Inflammatory macrophage treated with lipopolysaccharide for 4 hours (primary cell): ENCODE data around the gene UPF1.
"Not testable (repeated sequence)": the region's sequence is repeated elsewhere in the genome, so short reads cannot be mapped to it uniquely, and the experiment has no call there.

Source experiments
- DNase-seq: peaks from one replicate; pipeline ENCODE4 v3.0.0-alpha.2; 2020

UPF1 gene

DNA sequence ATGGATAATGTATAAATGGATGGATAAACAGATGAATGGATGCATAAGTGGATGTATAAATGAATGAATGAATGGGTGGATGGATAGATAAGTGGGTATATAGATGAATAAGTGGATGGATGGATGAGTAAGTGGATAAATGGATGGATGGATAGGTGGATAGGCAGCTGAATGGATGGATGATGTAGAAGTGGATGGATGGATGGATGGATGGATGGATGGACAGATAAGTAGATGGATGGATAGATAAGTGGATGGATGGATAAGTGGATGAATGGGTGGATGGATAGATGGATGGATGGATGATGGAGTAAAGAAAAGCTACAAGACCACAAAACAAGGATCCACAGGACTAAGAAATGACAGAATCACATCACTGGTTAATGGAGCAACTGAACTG, 31.7 kb upstream of the UPF1 start:
- DNase-seq = no peak

DNA sequence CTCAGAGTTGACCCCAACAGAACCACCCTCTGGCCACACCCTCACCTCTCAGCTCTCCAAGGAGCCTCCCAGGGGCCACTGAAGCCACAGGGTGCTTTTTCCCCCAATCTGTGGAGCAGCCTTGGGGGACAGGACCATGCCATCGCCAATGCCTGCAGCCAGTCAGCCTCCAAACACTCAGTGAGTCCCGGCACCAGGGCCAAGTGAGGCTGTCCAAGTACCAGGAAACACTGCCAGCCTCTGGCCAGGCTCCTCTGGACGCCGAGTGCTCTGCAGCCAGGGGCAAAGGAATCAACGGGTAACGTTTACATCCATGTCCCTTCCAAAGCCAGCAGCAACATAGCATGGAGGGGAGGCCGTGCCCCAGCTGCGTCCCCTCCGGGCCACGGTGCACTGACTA, 31.1 kb upstream of the UPF1 start:
- no peak for DNase-seq

DNA sequence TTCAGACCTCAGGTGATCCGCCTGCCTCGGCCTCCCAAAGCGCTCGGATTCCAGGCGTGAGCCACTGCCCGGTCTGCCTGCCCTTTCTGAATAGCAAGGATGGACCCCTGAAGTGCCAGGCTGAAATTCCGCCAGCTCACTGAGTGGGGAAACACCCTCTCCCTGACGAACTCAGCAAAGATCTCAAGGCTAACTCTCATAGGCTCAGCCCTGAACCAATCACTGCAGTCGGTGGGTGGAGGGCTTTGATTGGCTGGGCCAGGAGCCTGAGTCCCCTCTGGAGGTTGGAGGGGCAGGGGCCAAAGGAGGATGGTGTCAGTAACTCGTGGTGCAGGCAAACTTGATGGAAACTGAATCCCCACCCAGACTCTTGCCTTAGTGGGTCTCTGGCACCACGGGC, 29.4 kb upstream of the UPF1 start:
- no peak for DNase-seq

DNA sequence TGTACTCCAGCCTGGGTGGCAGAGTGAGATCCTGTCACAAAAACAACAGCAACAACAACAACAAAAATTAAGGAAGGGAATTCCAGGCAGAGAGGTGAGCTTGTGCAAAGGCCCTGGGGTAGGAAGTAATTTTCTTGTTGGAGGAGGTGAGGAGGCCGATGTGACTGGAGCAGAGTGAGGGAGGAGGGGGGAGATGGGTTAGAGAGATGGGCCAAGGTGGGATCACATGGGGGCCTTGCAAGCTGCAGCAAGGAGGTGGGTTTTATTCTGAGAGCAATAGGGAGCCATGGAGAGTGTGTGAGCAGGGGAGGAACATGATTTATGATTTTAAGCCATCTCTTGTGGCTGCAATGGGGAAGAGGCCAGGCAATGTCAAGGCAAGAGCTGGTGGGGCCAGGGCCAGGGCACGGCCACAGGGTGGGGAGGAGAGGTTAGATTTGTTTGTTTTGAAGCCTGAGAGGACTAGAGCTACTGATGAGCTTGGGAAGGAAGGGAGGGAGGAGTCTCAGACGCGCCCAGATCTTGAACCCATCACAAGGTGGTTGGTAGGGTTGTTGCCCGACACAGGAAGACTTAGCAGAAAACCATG, 28.1 kb upstream of the UPF1 start:
- DNase-seq = no peak

DNA sequence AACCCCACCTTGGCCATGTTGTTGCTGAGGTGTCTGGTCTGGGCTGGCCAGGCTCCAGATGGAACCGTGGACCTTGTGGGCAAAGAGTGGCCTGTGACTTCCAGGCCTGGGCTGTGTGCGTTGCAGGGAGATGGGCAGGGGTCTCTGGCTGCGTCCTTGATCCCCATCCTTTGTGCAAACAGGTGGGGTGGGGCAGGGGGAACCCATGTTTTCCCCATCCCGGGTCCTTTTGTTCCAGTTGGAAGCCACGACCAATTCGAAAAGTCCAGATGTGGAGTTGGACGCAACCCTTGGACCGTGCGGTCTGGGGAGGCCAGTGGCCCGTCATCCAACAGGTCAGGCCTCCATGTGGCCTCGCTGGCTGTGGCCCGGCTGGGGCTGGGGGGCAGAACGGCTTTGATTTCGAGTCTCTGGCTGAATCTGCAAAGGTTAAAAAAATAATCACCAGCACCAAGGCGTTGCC, 27.6 kb upstream of the UPF1 start:
- no peak for DNase-seq

DNA sequence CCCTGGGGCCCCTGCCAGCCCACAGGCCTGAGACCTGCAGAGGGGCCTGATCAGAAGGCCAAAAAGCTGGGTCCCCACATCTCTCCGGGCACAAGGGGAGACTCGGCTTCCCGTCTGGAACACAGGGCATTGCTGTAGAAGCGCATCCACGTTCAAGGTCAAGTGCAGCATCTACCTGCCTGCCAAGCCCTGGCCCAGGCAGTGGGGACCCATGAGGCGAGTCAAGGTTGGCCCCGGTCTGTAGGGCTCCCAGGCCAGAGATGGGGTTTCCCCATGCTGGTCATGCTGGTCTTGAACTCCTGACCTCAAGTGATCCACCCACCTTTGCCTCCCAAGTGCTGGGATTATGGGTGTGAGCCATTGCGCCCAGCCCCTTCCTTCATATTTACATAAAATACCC, 27.1 kb upstream of the UPF1 start:
- no peak for DNase-seq

DNA sequence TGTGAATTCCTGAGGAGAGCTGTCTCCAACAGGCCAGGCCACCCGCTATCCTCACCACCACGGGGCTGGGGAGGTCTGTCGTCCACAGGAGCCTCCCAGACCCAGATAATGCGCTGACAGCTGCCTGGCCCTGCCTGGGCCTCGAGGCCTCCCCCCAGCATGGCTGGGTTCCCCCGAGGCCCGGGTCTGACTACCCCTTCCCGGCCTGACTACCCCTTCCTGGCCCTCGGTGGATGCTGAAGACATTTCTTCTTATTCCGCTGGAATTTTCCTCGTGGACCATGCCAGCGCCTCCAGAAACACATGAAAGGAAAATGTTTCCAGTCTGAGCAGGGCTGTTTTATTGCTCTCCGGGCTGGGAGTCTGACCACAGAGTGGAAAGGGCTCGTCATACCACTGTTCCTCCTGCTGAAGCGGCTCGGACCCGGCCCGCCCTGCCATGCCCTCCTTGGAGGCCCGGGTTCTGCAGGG, 23.9 kb upstream of the UPF1 start:
- DNase-seq = no peak

DNA sequence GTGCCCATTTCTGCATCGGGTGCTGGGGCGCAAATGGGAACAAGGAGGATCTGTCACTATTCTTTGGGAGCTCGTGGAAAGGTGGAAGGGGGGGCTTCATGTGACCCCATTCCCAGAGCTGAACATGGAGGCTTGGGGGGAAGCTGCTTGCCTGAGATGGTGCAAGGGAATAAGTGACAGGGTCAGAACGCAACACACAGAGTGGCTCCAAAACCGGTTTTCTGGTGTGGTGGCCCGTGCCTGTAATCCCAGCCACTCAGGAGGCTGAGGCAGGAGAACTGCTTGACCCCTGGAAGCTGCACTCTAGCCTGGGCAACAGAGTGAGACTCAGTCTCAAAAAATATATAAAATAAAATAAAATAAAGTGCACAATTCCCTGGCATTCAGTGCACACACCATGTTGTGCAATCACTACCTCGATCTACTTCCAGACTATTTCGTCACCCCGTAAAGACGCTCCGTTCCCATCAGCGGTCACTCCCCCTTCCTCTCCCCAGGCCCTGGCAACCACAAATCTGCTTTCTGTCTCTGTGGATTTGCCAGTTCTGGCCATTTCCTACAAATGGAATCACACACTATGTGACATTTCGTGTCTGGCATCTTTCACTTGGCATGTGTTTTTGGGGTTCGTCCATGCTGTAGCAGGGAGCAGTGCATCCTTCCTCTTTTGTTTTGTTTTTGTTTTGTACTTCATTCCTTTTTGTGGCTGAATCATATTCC, 22.4 kb upstream of the UPF1 start:
- DNase-seq = peak; percentile 38

DNA sequence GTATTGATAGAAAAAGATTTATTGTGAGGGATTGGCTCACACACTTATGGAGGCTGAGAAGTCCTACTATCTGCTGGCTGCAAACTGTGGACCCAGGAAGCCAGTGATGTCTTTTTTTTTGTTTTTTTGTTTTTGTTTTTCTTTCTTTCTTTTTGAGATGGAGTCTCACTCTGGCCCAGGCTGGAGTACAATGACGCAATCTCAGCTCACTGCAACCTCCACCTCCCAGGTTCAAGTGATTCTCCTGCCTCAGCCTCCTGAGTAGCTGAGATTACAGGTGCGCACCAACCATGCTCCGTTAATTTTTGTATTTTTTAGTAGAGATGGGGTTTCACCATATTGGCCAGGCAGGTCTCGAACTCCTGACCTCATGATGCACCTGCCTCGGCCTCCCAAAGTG, 20.1 kb upstream of the UPF1 start:
- not testable (repeated sequence) for DNase-seq

DNA sequence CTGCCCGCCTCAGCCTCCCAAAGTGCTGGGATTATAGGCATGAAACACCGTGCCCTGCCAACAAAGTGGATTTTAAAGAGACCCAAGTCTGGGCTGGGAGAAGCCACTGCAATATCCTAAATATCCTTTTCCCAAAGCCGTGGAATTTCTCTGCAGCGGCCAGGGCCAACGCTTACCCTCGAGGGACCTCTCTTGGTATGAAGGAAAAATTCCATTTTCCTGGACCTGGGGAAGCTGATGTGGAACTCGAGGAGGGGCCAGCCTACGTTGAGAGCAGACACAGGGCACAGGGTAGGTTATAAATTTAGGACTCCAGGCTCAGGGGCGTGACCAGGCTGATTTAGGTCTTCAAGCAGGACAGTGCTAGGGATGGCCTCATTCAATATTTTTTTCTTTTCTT, 17.7 kb upstream of the UPF1 start:
- no peak for DNase-seq

DNA sequence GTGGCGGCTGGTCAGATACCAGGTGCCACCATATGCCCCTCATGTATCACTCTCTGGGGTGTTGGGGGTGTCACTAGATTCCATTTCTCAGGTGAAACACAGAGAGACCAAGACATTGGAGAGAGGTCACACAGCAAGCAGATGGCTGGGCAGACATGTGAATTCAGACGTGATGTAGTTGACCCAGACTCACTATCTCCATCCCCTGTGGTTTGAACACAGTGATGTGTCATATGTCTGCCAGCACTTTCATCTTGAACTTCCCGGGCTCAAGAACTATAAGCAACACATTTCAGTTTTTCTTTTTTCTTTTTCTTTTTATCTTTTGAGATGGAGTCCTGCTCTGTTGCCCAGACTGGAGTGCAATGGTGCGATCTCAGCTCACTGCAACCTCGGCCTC, 16.1 kb upstream of the UPF1 start:
- DNase-seq = no peak

DNA sequence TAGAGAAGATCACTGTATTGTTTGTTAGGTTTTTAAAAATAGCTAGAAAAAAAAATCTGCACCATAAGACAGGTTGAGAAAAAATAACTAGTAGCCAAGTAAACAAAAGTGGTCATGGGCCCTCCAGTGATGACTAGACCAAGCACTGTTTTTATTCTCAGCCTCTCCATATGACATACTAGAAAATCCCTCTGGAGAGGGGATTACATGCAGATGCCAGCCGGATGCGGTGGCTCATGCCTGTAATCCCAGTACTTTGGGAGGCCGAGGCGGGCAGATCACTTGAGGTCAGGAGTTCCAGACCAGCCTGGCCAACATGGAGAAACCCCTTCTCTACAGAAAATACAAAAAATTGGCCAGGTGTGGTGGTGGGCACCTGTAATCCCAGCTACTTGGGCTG, 15.1 kb upstream of the UPF1 start:
- not testable (repeated sequence) for DNase-seq

DNA sequence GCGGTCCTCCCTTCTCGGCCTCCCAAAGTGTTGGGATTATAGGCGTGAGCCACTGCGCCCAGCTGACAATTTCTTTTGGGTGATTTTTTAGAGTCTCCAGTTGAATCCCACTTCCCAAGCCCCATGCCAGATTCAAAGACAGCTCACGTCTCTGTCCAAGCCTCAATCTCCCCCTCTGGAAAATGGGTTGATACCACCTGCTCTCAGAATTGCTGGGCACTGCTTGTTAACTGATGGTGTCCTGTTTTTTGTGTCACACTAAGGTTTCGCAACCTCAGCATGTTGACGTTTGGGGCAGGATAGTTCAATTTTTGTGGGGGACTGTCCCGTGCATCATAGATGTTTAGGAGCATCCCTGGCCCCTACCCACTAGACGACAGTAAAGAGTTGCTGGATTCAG, 14.2 kb upstream of the UPF1 start:
- no peak for DNase-seq

DNA sequence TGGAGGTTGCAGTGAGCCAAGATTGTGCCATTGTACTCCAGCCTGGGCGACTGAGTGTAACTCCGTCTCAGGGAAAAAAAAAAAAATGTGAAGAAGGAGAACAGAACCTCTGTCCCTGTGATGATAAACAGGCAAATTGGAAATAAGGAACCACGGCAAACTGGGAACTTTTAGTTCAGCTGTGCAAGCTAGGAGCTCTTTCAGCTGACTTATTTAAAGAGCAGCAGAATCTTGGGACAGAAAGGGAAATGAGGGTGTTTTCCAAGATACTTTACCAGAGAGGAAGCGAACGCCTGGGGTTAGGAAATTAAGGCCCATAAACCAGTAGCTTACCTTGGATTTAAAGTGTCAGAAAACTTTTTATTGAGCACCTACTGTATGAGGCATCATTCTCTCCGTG, 3.0 kb upstream of the UPF1 start:
- peak; percentile 11 for DNase-seq

DNA sequence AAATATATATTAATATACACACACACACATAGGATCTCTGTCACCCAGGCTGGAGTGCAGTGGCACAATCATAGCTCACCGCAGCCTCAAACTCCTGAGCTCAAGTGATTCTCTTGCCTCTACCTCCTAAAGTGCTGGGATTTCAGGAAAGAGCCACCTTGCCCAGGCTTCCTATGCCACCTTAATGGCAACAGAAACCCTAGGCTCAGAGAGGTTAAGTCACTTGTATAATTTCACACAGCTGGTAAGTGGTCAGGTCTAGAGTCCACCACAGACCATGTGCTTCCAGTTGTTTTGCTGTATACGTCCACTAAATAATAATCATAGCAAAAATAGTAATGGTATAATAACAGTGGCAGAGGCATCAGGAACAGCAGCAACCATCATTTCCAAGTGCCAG, 1.3 kb upstream of the UPF1 start:
- DNase-seq = no peak

DNA sequence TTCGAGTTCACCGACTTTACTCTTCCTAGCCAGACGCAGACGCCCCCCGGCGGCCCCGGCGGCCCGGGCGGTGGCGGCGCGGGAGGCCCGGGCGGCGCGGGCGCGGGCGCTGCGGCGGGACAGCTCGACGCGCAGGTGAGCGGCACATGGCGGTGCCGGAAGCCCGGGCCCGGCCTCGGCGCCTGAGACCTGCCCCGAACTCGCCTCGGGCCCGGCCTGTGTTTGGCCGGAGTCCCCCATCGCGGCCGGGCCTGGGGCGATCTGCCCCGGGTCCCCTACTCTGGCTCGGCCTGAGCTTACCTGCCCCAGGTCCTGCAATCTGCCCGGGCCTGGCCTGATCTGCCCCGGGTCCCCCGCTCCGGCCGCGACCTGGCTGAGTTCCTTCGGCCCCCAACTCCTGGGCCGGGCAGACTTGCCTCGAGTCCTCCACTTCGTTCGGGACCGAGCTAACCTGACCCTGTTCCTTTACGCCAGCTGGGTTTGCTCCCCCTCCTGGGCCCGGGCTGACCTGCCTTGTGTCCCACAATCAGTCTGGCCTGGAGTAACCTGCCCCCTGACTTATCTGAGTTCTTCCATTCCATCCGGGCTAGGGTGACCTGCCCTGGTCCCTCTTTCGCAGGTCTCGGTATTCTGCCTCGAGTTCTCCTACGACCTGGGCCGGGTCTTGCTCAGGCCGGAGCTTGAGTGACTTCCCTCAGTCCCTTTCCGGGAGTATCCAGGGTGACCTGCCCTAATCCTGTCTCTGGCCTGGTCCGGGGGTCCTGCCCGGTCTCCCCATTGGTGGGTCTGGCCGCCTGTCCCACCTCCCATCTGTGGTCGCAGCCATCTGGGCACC, 764 bp downstream of the UPF1 start:
- DNase-seq = peak; percentile 40

DNA sequence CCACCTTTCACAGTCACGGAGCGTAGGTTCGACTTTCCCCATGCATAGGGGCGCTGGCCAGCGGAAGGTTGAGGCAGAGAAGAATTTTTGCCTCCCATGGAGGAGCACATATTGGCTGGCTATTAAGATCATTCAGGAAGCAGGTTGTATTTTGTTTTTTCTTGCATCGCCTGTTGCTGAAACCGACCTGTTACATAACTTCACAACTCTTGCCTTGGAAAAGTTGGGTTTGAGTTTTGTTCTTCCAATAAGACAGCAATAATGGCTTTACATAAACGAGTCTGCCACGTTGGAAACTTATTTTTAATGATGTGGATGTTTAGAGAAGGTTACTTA, 1.4 kb downstream of the UPF1 start:
- peak; percentile 17 for DNase-seq

DNA sequence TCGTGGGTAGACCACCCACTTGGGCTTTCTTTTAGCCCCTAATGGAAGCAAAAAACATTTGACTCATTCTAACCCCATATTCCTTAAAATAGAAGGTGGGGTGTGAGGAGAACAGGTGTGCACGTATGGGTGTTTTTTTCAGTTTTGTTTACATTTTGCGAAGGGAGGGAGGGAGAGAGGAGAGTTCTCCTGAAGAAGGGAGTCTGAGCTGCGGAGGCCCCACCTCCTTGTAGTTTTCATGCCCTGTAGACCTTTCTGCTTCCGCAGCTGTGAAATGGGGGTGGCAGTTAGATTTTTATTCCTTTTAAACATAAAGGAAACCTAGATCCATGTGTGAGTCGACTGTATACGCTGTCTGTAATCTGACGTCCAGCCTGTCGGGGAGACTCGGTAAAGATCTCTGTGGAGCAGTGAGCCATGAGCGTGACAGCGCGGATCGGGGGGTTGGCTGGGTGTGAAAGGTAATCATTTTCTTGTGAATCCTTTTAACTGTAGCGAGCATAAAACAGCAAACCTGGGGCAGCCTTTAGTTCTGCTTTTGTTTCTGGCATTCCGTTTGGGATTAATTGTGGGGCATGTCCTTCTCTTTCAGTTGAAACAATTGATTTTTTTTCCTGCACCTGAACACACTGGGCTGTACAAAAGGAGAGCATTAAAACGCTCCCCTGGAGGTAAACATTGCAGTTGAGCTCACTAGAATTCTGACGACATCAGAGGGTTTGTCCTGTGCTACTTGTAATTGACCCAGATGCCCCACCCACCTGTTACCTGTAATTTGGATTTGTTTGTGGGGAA, 2.3 kb downstream of the UPF1 start:
- DNase-seq = no peak

DNA sequence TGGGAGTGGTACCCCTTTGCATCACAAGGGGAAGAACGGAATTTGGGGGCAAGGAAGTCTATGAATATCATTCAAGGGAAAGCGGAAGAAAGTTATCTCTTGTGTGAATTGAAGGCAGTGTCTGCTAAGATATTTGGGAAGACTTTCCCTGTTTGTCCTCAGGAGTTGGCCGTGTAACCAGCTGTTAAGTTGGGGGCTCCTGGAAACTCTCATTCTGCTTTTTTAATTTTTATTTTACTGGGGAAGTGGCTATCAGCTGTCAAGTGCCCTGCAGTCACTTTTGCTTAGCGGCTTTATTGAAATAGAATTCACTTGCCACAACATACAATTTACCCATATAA, 2.9 kb downstream of the UPF1 start:
- no peak for DNase-seq

DNA sequence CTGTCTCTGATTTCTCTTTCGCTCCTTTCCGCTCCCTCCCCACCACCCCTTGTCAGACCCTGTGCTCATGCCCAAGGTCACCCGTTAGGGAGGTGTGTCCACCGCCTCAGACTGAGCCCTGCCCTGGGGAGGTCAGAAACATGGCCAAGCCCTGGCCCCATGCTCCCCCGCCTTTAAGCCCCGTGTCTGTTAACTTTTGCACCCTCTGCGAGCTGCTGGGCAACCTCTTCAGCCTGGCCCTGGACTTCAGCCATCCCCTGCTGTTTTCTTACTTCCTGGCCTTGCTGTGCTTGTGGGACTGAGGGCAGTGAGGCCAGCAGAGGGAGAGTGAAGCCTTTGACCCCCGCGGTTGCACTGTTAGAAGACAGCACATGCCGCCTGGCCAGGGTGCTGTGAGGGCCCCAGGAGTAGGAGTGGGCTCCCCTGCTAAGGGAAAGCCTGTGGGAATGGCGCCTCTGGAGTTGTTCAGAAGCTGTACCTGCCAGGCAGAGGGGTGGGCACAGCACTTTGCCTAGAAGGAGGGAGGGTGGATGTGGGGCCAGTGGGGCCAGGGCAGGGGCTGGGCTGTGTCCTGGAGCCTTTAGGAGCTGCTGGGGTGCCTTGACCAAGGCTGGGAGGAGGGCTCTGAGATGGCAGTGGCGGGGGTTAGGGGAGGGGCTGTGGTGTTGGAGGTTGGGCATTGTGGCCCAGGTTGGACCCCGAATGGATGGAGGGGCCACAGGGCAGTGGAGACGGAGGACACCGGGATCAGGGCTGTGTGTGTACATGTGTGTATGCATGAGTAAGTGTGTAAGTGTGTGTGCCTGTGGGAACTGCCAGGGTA, 7.9 kb downstream of the UPF1 start:
- no peak for DNase-seq

DNA sequence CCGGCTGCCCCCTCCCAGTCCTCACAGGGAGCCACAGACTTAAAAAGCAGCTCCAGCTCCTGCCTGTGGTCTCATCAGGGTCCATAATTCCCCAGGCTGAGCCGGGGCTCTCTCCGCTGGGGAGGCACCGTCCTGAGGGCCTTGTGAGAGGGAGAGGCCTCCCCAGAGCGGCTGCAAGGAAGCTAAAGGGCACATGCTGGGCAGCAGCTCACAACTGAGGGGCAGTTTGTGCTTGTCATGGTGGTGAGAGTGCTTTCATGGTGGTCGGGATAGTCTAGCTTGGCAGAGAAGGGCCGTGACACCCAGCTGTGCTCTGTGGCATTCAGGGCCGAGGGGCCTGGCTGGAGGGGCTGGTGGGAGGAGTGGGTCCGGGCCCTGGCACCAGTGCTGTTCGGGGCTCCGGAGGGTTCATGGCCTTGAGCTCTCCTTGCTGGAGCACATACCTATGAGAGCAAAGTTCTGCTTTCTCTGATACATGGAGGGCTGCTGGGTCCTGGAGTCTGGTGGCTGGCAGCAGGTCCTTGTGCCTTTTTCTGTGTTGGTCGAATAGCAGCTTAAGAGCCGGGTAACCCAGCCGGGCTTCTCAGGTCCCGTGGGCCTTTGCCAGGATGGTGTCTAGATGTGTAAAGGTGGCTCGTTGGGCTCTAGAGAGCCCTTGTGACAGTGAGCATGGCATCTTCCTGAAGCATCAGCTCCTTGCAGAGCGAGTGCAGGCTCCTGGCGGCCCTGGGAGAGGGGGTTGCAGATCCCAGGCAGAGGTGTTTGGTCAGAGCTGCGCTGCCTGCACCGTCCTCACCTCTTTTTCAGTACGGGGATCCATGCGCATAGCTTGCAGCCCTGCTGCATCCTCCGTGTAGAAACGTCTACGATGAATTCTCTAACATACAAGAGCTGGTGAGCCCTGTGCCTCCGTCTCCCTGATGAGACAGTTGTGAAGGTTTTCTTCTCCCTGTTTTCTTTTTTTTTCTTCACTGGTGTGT, 8.8 kb downstream of the UPF1 start:
- no peak for DNase-seq
